RWPE1 (cell line): ENCODE measurements around the gene CYP27B1.
"Not testable (repeated sequence)": the region's sequence is repeated elsewhere in the genome, so short reads cannot be mapped to it uniquely, and the experiment has no call there.

Experiments
- CTCF ChIA-PET: fragments of 350-600 bp; sonication (Branson Sonifier 250); formaldehyde crosslinking; extraction: SDS; loops from one replicate; lab custom pipeline; 2021; lab: Yijun Ruan, JAX
- POLR2A ChIA-PET: fragments of 400-600 bp; formaldehyde crosslinking; extraction: SDS; loops from one replicate; lab custom pipeline; 2020; ENCODE audit warnings: antibody characterized with exemption; ENCODE audit not compliant: low non-redundant PET; lab: Yijun Ruan, JAX
- DNase-seq: peaks from one replicate; pipeline ENCODE4 v3.0.0; 2012; ENCODE audit warnings: low spot score
- H3K27ac ChIP-seq: fragments of 450-650 bp; 2 replicates; pipeline ENCODE4 v1.5.1; 2017
- CTCF ChIP-seq: fragments of 450-650 bp; conservative IDR thresholded peaks from 2 replicates; pipeline ENCODE4 v1.5.1; 2017; ENCODE audit warnings: low read depth, mild to moderate bottlenecking

CYP27B1 gene

GRCh38 chr12:57776247-57776587, 9.3 kb upstream of the CYP27B1 start:
- no peak for DNase-seq
- no peak for TF ChIP-seq CTCF
- CTCF ChIA-PET: interaction anchor here (0.7 kb wide), 1 partner anchor 130 kb away, joined by 3 read pairs; no protein-coding TSS in a partner anchor
- H3K27ac ChIP-seq: no peak overlapping the region
- POLR2A ChIA-PET: no interaction called here

GRCh38 chr12:57775563-57776246, 8.8 kb upstream of the CYP27B1 start:
- ChIA-PET CTCF (interaction anchor here (0.6 to 0.7 kb wide), 2 partner anchors 131 to 227 kb away, joined by 3 read pairs; no protein-coding TSS in a partner anchor), POLR2A (no interaction called here)

GRCh38 chr12:57775044-57775443, 8.2 kb upstream of the CYP27B1 start:
- DNase-seq: no peak
- POLR2A ChIA-PET: no interaction called here
- TF ChIP-seq CTCF: no peak
- CTCF ChIA-PET: no interaction called here
- no peak overlapping the region for H3K27ac ChIP-seq

More at GRCh38 chr12:57775563-57776246, 8.8 kb upstream of the CYP27B1 start:
- no peak for TF ChIP-seq CTCF
- no peak for DNase-seq
- no peak overlapping the region for H3K27ac ChIP-seq

GRCh38 chr12:57774634-57775033, 7.8 kb upstream of the CYP27B1 start:
- H3K27ac ChIP-seq, POLR2A ChIA-PET, CTCF ChIA-PET, DNase-seq: not testable (repeated sequence)

GRCh38 chr12:57772429-57773322, 5.8 kb upstream of the CYP27B1 start, which contains the start of gene EEF1AKMT3:
EEF1AKMT3 (plus strand) TSS chr12:57772614; CDS start chr12:57772725, 111 bp downstream.
- peak within 1 kb of the TSS; percentile 96 for H3K27ac ChIP-seq
- ChIA-PET POLR2A (no interaction called here), CTCF (interaction anchor here (0.9 to 1.1 kb wide), 3 partner anchors 9 to 189 kb away, joined by 3 read pairs; no protein-coding TSS in a partner anchor)
- DNase-seq: peak; percentile 60
- TF ChIP-seq CTCF: no peak

- peak within 1 kb of the TSS; percentile 96 for H3K27ac ChIP-seq
- no peak for TF ChIP-seq CTCF
- POLR2A ChIA-PET: interaction anchor here (0.6 kb wide), 2 partner anchors 169 to 1524 kb away, joined by 4 to 9 read pairs; partner anchors contain the start of gene ATP23
- CTCF ChIA-PET: interaction anchor here (0.9 to 1.0 kb wide), 2 partner anchors 9 to 188 kb away, joined by 3 read pairs; no protein-coding TSS in a partner anchor
- DNase-seq: peak; percentile 97
These were observed 5.1 kb upstream of the CYP27B1 start, which contains the start of gene METTL1 for GRCh38 chr12:57771873-57772428. METTL1 (minus strand) TSS chr12:57772105; CDS start chr12:57772083, 22 bp downstream.
